KMS-11 (cell line): ENCODE measurements around the gene XG.
"Not testable (repeated sequence)": the region's sequence is repeated elsewhere in the genome, so short reads cannot be mapped to it uniquely, and the experiment has no call there.

Experiments
- H2AFZ ChIP-seq: fragments of 200-600 bp; sonication (generic); 2 replicates; pipeline ENCODE4 v1.6.1; 2016; ENCODE audit warnings: antibody characterized with exemption, mixed run types, low read depth
- H3K27ac ChIP-seq: fragments of 200-600 bp; sonication (generic); 2 replicates; pipeline ENCODE4 v1.6.1; 2016; ENCODE audit warnings: mild to moderate bottlenecking, mixed run types
- H3K27me3 ChIP-seq: fragments of 200-600 bp; sonication (generic); 2 replicates; pipeline ENCODE4 v1.6.1; 2017; ENCODE audit warnings: mild to moderate bottlenecking, low read depth, mixed run types, moderate library complexity; ENCODE audit not compliant: insufficient read depth
- H3K36me3 ChIP-seq: fragments of 200-600 bp; sonication (generic); 2 replicates; pipeline ENCODE4 v1.6.1; 2017; ENCODE audit warnings: mild to moderate bottlenecking, mixed run types; ENCODE audit not compliant: insufficient read depth
- H3K4me1 ChIP-seq: fragments of 200-600 bp; sonication (generic); 2 replicates; pipeline ENCODE4 v1.6.1; 2016; ENCODE audit warnings: mild to moderate bottlenecking, low read depth, mixed run types; ENCODE audit not compliant: poor library complexity, severe bottlenecking
- H3K4me2 ChIP-seq: fragments of 200-600 bp; sonication (generic); 2 replicates; pipeline ENCODE4 v1.7.0; 2016; ENCODE audit warnings: mild to moderate bottlenecking, mixed run types
- H3K4me3 ChIP-seq: fragments of 200-600 bp; sonication (generic); IDR thresholded peaks from 2 replicates; pipeline ENCODE4 v1.6.1; 2017; ENCODE audit warnings: low read depth, low read length, mixed read lengths; ENCODE audit not compliant: insufficient read depth
- H3K79me2 ChIP-seq: fragments of 200-600 bp; sonication (generic); 2 replicates; pipeline ENCODE4 v1.6.1; 2016; ENCODE audit warnings: low read depth, mixed run types; ENCODE audit not compliant: insufficient read depth
- H3K9ac ChIP-seq: fragments of 200-600 bp; sonication (generic); 2 replicates; pipeline ENCODE4 v1.6.1; 2016; ENCODE audit warnings: mild to moderate bottlenecking, mixed run types
- H4K20me1 ChIP-seq: fragments of 200-600 bp; sonication (generic); 2 replicates; pipeline ENCODE4 v1.6.1; 2016; ENCODE audit warnings: mild to moderate bottlenecking, mixed run types; ENCODE audit not compliant: insufficient read depth
- CTCF ChIP-seq: fragments of 200-600 bp; sonication (generic); conservative IDR thresholded peaks from 2 replicates; pipeline ENCODE4 v1.6.1; 2017; ENCODE audit warnings: low read depth, mild to moderate bottlenecking, antibody characterized with exemption, low read length, moderate library complexity, mixed read lengths

Gene XG

GRCh38 chrX:2751874-2752300 lies at the start of gene XG:
XG (plus strand) TSS chrX:2752040; CDS start chrX:2752275, 235 bp downstream.
- H3K27me3 ChIP-seq, H4K20me1 ChIP-seq, H3K27ac ChIP-seq, H3K4me2 ChIP-seq, H3K9ac ChIP-seq, H3K4me3 ChIP-seq, H2AFZ ChIP-seq, H3K79me2 ChIP-seq, H3K36me3 ChIP-seq, H3K4me1 ChIP-seq: not testable (repeated sequence)

- no peak overlapping the region for H3K9ac ChIP-seq
These were observed 47.9 kb upstream of the XG start for GRCh38 chrX:2703991-2704369.

GRCh38 chrX:2705046-2705832 lies 46.6 kb upstream of the XG start:
- TF ChIP-seq CTCF: no peak
- H2AFZ ChIP-seq: no peak overlapping the region
- no peaks in the 10 kb centered on the region for H4K20me1 ChIP-seq
- no peaks in the 10 kb centered on the region for H3K27me3 ChIP-seq
- H3K79me2 ChIP-seq: no peaks in the 10 kb centered on the region
- no peak overlapping the region for H3K27ac ChIP-seq
- H3K4me2 ChIP-seq: no peak overlapping the region
- no peaks in the 10 kb centered on the region for H3K36me3 ChIP-seq
- H3K9ac ChIP-seq: no peak overlapping the region
- no peaks in the 10 kb centered on the region for H3K4me1 ChIP-seq
- no peak overlapping the region for H3K4me3 ChIP-seq

More at GRCh38 chrX:2703991-2704369, 47.9 kb upstream of the XG start:
- no peak overlapping the region for H2AFZ ChIP-seq
- H3K4me2 ChIP-seq: no peak overlapping the region
- H3K4me3 ChIP-seq: no peak overlapping the region
- H3K36me3 ChIP-seq: no peaks in the 10 kb centered on the region
- no peak overlapping the region for H3K27ac ChIP-seq
- no peaks in the 10 kb centered on the region for H3K79me2 ChIP-seq
- no peaks in the 10 kb centered on the region for H3K27me3 ChIP-seq
- no peak for TF ChIP-seq CTCF
- no peaks in the 10 kb centered on the region for H3K4me1 ChIP-seq
- H4K20me1 ChIP-seq: no peaks in the 10 kb centered on the region

GRCh38 chrX:2707334-2707760 lies 44.5 kb upstream of the XG start:
- no peaks in the 10 kb centered on the region for H3K27me3 ChIP-seq
- H3K27ac ChIP-seq: no peak overlapping the region
- H3K36me3 ChIP-seq: no peaks in the 10 kb centered on the region
- H3K9ac ChIP-seq: no peak overlapping the region
- H3K79me2 ChIP-seq: no peaks in the 10 kb centered on the region
- no peaks in the 10 kb centered on the region for H3K4me1 ChIP-seq
- H2AFZ ChIP-seq: no peak overlapping the region
- TF ChIP-seq CTCF: no peak
- no peak overlapping the region for H3K4me2 ChIP-seq
- no peak overlapping the region for H3K4me3 ChIP-seq
- H4K20me1 ChIP-seq: no peaks in the 10 kb centered on the region

- Histone ChIP-seq H3K79me2 (no peaks in the 10 kb centered on the region), H3K27me3 (no peaks in the 10 kb centered on the region), H3K27ac (no peak overlapping the region), H3K4me1 (no peaks in the 10 kb centered on the region), H3K4me3 (no peak overlapping the region), H2AFZ (no peak overlapping the region), H4K20me1 (no peaks in the 10 kb centered on the region), H3K36me3 (no peaks in the 10 kb centered on the region), H3K4me2 (no peak overlapping the region), H3K9ac (no peak overlapping the region)
- TF ChIP-seq CTCF: no peak
These were observed 43.8 kb upstream of the XG start for GRCh38 chrX:2708021-2708420.
